HG03558 (cell line): ENCODE measurements around the gene PIP5K1C.
"Not testable (repeated sequence)": the region's sequence is repeated elsewhere in the genome, so short reads cannot be mapped to it uniquely, and the experiment has no call there.

Experiments
- ATAC-seq: cut with Tn5 transposase; IDR thresholded peaks from one replicate; pipeline ENCODE4 v1.9.1; 2021; ENCODE audit warnings: moderate number of reproducible peaks; ENCODE audit not compliant: unreplicated experiment; ENCODE audit errors: extremely low read depth

PIP5K1C gene

GRCh38 chr19:3679581-3679980 is 20.7 kb downstream of the PIP5K1C start:
- no peak for ATAC-seq

- ATAC-seq: no peak
These were observed 21.1 kb downstream of the PIP5K1C start for GRCh38 chr19:3679138-3679537.

- ATAC-seq: no peak
These were observed 22.1 kb downstream of the PIP5K1C start for GRCh38 chr19:3678188-3678587.

GRCh38 chr19:3674784-3675543 is 25.3 kb downstream of the PIP5K1C start:
- no peak for ATAC-seq

- no peak for ATAC-seq
These were observed 26.5 kb downstream of the PIP5K1C start for GRCh38 chr19:3673506-3674439.

GRCh38 chr19:3672993-3673392 is 27.3 kb downstream of the PIP5K1C start:
- no peak for ATAC-seq

- ATAC-seq: no peak
These were observed 27.7 kb downstream of the PIP5K1C start for GRCh38 chr19:3672575-3672948.

GRCh38 chr19:3671680-3672574 is 28.3 kb downstream of the PIP5K1C start:
- ATAC-seq: no peak

- no peak for ATAC-seq
These were observed 29.2 kb downstream of the PIP5K1C start for GRCh38 chr19:3670796-3671679.

- ATAC-seq: no peak
These were observed 30.1 kb downstream of the PIP5K1C start for GRCh38 chr19:3669947-3670795.

- ATAC-seq: no peak
These were observed 31.0 kb downstream of the PIP5K1C start for GRCh38 chr19:3669082-3669946.

GRCh38 chr19:3668331-3669081 is 31.8 kb downstream of the PIP5K1C start:
- ATAC-seq: no peak

- no peak for ATAC-seq
These were observed 32.5 kb downstream of the PIP5K1C start for GRCh38 chr19:3667766-3668165.

- ATAC-seq: no peak
These were observed 33.1 kb downstream of the PIP5K1C start for GRCh38 chr19:3667037-3667638.

GRCh38 chr19:3666545-3666856 is 33.8 kb downstream of the PIP5K1C start:
- ATAC-seq: not testable (repeated sequence)

GRCh38 chr19:3665681-3666544 is 34.4 kb downstream of the PIP5K1C start:
- no peak for ATAC-seq
